Measurements from ENCODE around the gene SMYD3.

GRCh38 chr1:246153796-246154212 is 353.3 kb downstream of the SMYD3 start:
- no peak for TF ChIP-seq CTCF (IDR thresholded peaks at IDR 0.05)
- no peak for TF ChIP-seq POLR2A (IDR thresholded peaks at IDR 0.05)
